ENCODE data around the gene FGFR3. TPM values are rescaled to one million over a fixed set of nuclear protein-coding genes. Genes with fewer than 3 reads are reported as not detected.

Gene FGFR3
- polyA plus RNA-seq, 1 experiment: 0.06 TPM

- Histone ChIP-seq H3K9me3 (ENCODE audit: control insufficient read depth, insufficient read depth, low read length) (peaks cover 5% of the 10 kb centered on the region; the same call in 1 of the 2 replicates), H3K27me3 (ENCODE audit: control insufficient read depth, insufficient read depth, low read length) (peaks cover 23% of the 10 kb centered on the region), H3K4me3 (ENCODE audit: low read depth, low read length) (no peak overlapping the region), H3K27ac (ENCODE audit: low read depth, low read length) (no peak overlapping the region)
- ChIA-PET CTCF (interaction anchor here (1.1 kb wide), 1 partner anchor 21 kb away, joined by 3 read pairs; no protein-coding TSS in a partner anchor), POLR2A (no interaction called here)
- no peak for TF ChIP-seq CTCF (IDR thresholded peaks at IDR 0.05; ENCODE audit: low read depth, low read length)
- DNase-seq (ENCODE audit: low read depth, low spot score): no peak
Measured at GRCh38 chr4:1788254-1788973, 4.7 kb upstream of the FGFR3 start.

- ChIA-PET CTCF (no interaction called here), POLR2A (no interaction called here)
- no peak for DNase-seq (ENCODE audit: low read depth, low spot score)
- H3K4me3 ChIP-seq (ENCODE audit: low read depth, low read length): no peak overlapping the region
- no peak for TF ChIP-seq CTCF (IDR thresholded peaks at IDR 0.05; ENCODE audit: low read depth, low read length)
- H3K9me3 ChIP-seq (ENCODE audit: control insufficient read depth, insufficient read depth, low read length): peaks cover 5% of the 10 kb centered on the region; the same call in 1 of the 2 replicates
- peaks cover 24% of the 10 kb centered on the region for H3K27me3 ChIP-seq (ENCODE audit: control insufficient read depth, insufficient read depth, low read length)
- no peak overlapping the region for H3K27ac ChIP-seq (ENCODE audit: low read depth, low read length)
Measured at GRCh38 chr4:1789552-1789951, 3.5 kb upstream of the FGFR3 start.

GRCh38 chr4:1790005-1790404 is 3.1 kb upstream of the FGFR3 start:
- POLR2A ChIA-PET: no interaction called here
- no peak for TF ChIP-seq CTCF (IDR thresholded peaks at IDR 0.05; ENCODE audit: low read depth, low read length)
- CTCF ChIA-PET: no interaction called here

GRCh38 chr4:1792158-1792831 is 798 bp upstream of the FGFR3 start:
- no peak for TF ChIP-seq CTCF (IDR thresholded peaks at IDR 0.05; ENCODE audit: low read depth, low read length)
- H3K27ac ChIP-seq (ENCODE audit: low read depth, low read length): no peak overlapping the region
- ChIA-PET CTCF (interaction anchor here (1.8 kb wide), 1 partner anchor 17 kb away, joined by 5 read pairs; no protein-coding TSS in a partner anchor), POLR2A (no interaction called here)
- peaks cover 40% of the 10 kb centered on the region for H3K27me3 ChIP-seq (ENCODE audit: control insufficient read depth, insufficient read depth, low read length)
- no peak overlapping the region for H3K4me3 ChIP-seq (ENCODE audit: low read depth, low read length)
- DNase-seq (ENCODE audit: low read depth, low spot score): no peak
- H3K9me3 ChIP-seq (ENCODE audit: control insufficient read depth, insufficient read depth, low read length): peaks cover 5% of the 10 kb centered on the region; the same call in 1 of the 2 replicates

More at GRCh38 chr4:1790005-1790404, 3.1 kb upstream of the FGFR3 start:
- Histone ChIP-seq H3K27ac (ENCODE audit: low read depth, low read length) (no peak overlapping the region), H3K4me3 (ENCODE audit: low read depth, low read length) (no peak overlapping the region), H3K27me3 (ENCODE audit: control insufficient read depth, insufficient read depth, low read length) (peaks cover 21% of the 10 kb centered on the region), H3K9me3 (ENCODE audit: control insufficient read depth, insufficient read depth, low read length) (peaks cover 5% of the 10 kb centered on the region; the same call in 1 of the 2 replicates)
- DNase-seq (ENCODE audit: low read depth, low spot score): no peak

GRCh38 chr4:1793496-1793840 is 375 bp downstream of the FGFR3 start:
- ChIA-PET POLR2A (interaction anchor here (0.9 kb wide), 1 partner anchor 25 kb away, joined by 3 read pairs; no protein-coding TSS in a partner anchor), CTCF (interaction anchor here (0.9 to 1.6 kb wide), 2 partner anchors 17 to 106 kb away, joined by 3 to 4 read pairs; no protein-coding TSS in a partner anchor)
- DNase-seq (ENCODE audit: low read depth, low spot score): no peak
- Histone ChIP-seq H3K4me3 (ENCODE audit: low read depth, low read length) (peak overlapping the region; percentile 34; the same call in 1 of the 2 replicates), H3K9me3 (ENCODE audit: control insufficient read depth, insufficient read depth, low read length) (peaks cover 5% of the 10 kb centered on the region; the same call in 1 of the 2 replicates), H3K27ac (ENCODE audit: low read depth, low read length) (no peak overlapping the region), H3K27me3 (ENCODE audit: control insufficient read depth, insufficient read depth, low read length) (peaks cover 46% of the 10 kb centered on the region)
- TF ChIP-seq CTCF (IDR thresholded peaks at IDR 0.05; ENCODE audit: low read depth, low read length): no peak

Measured in AG04450 (cell line).